ENCODE results near the gene REM2.

The REM2 gene

DNA sequence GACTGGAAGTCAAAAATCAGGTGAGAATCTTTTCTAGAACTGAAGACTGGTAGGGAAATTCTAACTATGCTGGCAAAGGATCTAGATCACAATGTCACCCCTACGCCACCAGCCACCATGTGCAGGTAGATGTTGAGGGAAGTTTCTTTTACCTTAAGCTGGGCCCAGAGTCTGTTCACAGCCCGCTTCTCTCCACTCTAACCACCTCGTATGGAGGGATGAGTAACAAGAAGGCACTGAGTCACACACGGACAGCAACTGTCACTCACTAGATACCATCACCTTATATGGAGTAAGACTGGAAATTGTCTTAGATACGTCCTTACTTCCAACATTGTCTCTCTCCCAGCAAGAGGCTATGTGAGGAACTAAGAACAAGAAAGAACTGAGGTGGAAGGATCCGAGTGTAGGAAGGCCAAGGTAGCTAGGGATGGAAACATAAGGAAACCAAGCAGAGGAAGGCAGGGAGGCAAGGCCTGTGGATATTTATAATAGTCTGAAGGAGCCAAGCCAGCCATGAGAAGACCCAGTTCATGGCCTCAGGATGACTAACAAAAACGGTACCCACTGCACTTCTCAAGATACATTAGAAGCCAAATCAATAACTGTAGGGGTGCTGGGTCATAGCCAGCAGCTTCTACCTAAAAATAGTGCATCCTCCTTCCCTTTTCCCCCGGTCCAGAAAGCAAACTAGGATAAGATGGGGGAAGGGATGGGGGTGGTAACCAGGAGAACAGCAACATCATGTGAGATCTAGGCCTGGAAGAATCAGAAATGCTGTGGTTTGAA lies 15.5 kb downstream of the REM2 start:
- peak overlapping the region; percentile 3 for H3K27ac ChIP-seq
- no peaks in the 10 kb centered on the region for H3K9me3 ChIP-seq
- no peak overlapping the region for H3K4me3 ChIP-seq (ENCODE audit: low read depth in 1 of 2, low read length in 1 of 2)
- TF ChIP-seq CTCF (IDR thresholded peaks at IDR 0.05) = no peak
- H3K36me3 ChIP-seq = peaks cover 82% of the 10 kb centered on the region
- no peaks in the 10 kb centered on the region for H3K27me3 ChIP-seq
- peaks cover 6 to 7% of the 10 kb centered on the region in 2 experiments for H3K4me1 ChIP-seq (ENCODE audit: control insufficient read depth in 1 of 2, insufficient read depth in 1 of 2, low read depth in 1 of 2, low read length in 1 of 2)

DNA sequence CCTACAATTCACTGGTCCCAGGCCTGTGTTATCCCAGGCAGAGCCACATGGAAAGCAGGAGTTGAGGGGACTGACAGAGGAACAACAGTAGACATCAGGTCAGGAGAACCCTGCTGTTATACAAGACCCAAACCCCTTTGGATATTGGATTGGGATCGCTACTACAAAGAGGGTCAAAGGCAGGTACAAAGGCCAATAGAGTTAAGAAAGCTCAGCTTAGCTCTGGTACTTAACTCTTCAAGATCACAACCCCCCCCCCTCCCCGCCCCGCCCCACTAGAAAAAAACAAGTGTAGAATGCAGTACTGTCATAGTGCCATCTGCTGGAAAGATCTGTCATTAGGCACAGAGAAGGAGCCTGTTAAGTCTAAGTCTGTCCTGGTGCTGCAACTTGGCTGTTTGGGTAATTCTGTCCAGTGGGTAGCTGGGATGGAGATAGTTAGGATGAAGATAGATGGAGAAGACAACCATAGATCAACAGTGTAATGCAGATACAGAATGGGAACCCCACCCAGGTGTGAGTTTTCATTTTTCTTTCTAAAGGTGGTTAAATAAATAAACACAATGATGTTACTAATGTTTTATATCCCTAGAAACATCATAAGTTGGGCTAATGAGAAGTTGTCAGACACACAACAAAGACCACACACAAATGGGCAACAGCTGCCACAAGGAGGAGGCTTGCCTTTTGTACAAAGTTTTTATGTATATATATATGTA lies 17.2 kb downstream of the REM2 start:
- Histone ChIP-seq H3K27me3 (no peaks in the 10 kb centered on the region), H3K4me1 (ENCODE audit: control insufficient read depth in 1 of 2, insufficient read depth in 1 of 2, low read depth in 1 of 2, low read length in 1 of 2) (peaks cover 6 to 7% of the 10 kb centered on the region in 2 experiments), H3K36me3 (peaks cover 88% of the 10 kb centered on the region), H3K4me3 (ENCODE audit: low read depth in 1 of 2, low read length in 1 of 2) (no peak overlapping the region), H3K9me3 (no peaks in the 10 kb centered on the region), H3K27ac (peak overlapping the region; percentile 57)
- peak; percentile 66 for TF ChIP-seq CTCF (IDR thresholded peaks at IDR 0.05)

GRCh38 chr14:22901799-22902198 lies 18.8 kb downstream of the REM2 start:
- H3K9me3 ChIP-seq = no peaks in the 10 kb centered on the region
- peaks cover 100% of the 10 kb centered on the region for H3K36me3 ChIP-seq
- H3K27ac ChIP-seq = peak overlapping the region; percentile 57
- peaks cover 6 to 7% of the 10 kb centered on the region in 2 experiments for H3K4me1 ChIP-seq (ENCODE audit: control insufficient read depth in 1 of 2, insufficient read depth in 1 of 2, low read depth in 1 of 2, low read length in 1 of 2)
- no peaks in the 10 kb centered on the region for H3K27me3 ChIP-seq
- H3K4me3 ChIP-seq (ENCODE audit: low read depth in 1 of 2, low read length in 1 of 2) = no peak overlapping the region
- no peak for TF ChIP-seq CTCF (IDR thresholded peaks at IDR 0.05)

DNA sequence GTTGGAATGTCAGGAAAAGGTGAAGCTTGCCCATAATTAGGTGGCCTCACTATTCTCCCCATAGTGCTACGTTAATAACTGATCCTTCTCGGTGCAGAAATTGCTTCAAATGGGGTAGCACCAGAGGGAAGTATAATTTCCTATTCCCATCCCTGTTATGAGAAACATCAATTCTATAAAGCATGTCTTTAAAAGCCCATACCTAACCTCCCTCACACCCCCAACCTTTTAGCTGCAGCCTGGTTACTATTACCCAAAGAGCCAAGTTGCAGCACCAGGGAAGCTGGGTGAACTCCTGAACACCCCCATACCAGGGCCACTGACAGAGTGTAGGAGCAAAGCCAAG lies 20.7 kb downstream of the REM2 start:
- peaks cover 100% of the 10 kb centered on the region for H3K36me3 ChIP-seq

GRCh38 chr14:22905627-22906026 lies 22.6 kb downstream of the REM2 start:
- Histone ChIP-seq H3K27me3 (no peaks in the 10 kb centered on the region), H3K4me1 (ENCODE audit: control insufficient read depth in 1 of 2, insufficient read depth in 1 of 2, low read depth in 1 of 2, low read length in 1 of 2) (peaks cover 6 to 8% of the 10 kb centered on the region in 2 experiments), H3K27ac (no peak overlapping the region), H3K4me3 (ENCODE audit: low read depth in 1 of 2, low read length in 1 of 2) (no peak overlapping the region), H3K9me3 (no peaks in the 10 kb centered on the region), H3K36me3 (peaks cover 100% of the 10 kb centered on the region)
- no peak for TF ChIP-seq CTCF (IDR thresholded peaks at IDR 0.05)

More for the DNA sequence above, 20.7 kb downstream of the REM2 start:
- H3K27me3 ChIP-seq = no peaks in the 10 kb centered on the region
- no peaks in the 10 kb centered on the region for H3K9me3 ChIP-seq
- H3K4me3 ChIP-seq (ENCODE audit: low read depth in 1 of 2, low read length in 1 of 2) = no peak overlapping the region
- TF ChIP-seq CTCF (IDR thresholded peaks at IDR 0.05) = no peak
- peaks cover 10 to 11% of the 10 kb centered on the region in 2 experiments for H3K4me1 ChIP-seq (ENCODE audit: control insufficient read depth in 1 of 2, insufficient read depth in 1 of 2, low read depth in 1 of 2, low read length in 1 of 2)
- no peak overlapping the region for H3K27ac ChIP-seq
